ENCODE data around the gene ZNF365. TPM values are rescaled to one million over a fixed set of nuclear protein-coding genes. Genes with fewer than 3 reads are reported as not detected.
"Not testable (repeated sequence)": the region's sequence is repeated elsewhere in the genome, so short reads cannot be mapped to it uniquely, and the experiment has no call there.

ZNF365 gene
- total and polyA plus RNA-seq, 12 donors = 0.11 to 2.3 (median 0.75) TPM; not detected in 2

GRCh38 chr10:62352356-62352970 lies 21.7 kb upstream of the ZNF365 start:
- no peaks in the 10 kb centered on the region for H3K36me3 ChIP-seq (replicated peaks in 1 of 2)
- no peaks in the 10 kb centered on the region for H3K4me1 ChIP-seq (replicated peaks in 1 of 2)
- no peak for TF ChIP-seq CTCF (IDR thresholded peaks at IDR 0.05)
- no peak for TF ChIP-seq POLR2A (IDR thresholded peaks at IDR 0.05)
- intact Hi-C loops (cut with DNase I) = no loop called here
- DNase-seq = no peak
- no peak overlapping the region for H3K27ac ChIP-seq
- no peaks in the 10 kb centered on the region for H3K27me3 ChIP-seq
- no peaks in the 10 kb centered on the region for H3K9me3 ChIP-seq (replicated peaks in 1 of 3)
- no peak overlapping the region for H3K4me3 ChIP-seq

DNA sequence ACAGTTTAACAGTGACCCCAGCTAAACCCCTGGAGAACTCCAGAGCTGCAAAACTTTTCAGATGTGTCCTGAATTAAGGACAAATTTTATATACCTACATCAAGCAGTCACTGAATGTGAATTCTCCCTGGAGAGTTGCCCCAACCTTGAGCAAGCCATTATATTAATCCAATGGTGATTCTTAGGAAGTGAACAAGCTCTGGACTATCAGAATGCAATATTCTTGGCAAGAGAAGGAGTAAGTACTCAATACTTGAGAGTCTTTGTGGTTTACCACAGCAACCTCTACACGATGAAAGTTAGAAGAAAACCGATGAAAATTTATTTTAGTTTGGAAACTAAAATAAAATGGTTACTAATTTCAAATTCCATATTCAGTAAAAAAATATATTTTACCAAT lies 19.3 kb upstream of the ZNF365 start:
- 70 to 88% (median 86%) methylated on average over 2 of the region's 2 CpGs for WGBS, 4 donors

DNA sequence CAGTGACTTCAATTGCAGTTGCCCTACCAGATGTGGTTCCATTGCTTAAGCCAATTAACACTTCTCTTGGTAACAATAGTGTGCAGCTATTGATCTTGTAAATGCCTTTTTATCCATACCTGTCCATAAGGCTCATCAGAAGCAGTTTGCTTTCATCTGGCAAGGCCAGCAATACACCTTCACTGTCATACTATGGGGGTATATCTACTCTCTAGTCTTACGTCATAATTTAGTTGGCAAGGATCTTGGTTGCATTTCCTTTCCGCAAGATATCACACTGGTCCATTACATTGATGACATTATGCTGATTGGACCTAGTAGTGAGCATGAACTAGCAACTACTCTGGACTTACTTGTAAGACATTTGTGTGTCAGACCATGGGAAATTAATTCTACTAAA lies 17.7 kb upstream of the ZNF365 start:
- TF ChIP-seq POLR2A (IDR thresholded peaks at IDR 0.05) = no peak
- TF ChIP-seq CTCF (IDR thresholded peaks at IDR 0.05) = no peak
- intact Hi-C loops (cut with DNase I) = no loop called here
- 85 to 92% (median 89%) methylated on average over 2 of the region's 2 CpGs for WGBS, 4 donors

More for the DNA sequence above, 19.3 kb upstream of the ZNF365 start:
- H3K27me3 ChIP-seq = no peaks in the 10 kb centered on the region
- H3K36me3 ChIP-seq (replicated peaks in 1 of 2) = no peaks in the 10 kb centered on the region
- H3K4me1 ChIP-seq (replicated peaks in 1 of 2) = no peaks in the 10 kb centered on the region
- H3K9me3 ChIP-seq (replicated peaks in 1 of 3) = no peaks in the 10 kb centered on the region
- no peak for DNase-seq
- no peak overlapping the region for H3K4me3 ChIP-seq
- TF ChIP-seq CTCF (IDR thresholded peaks at IDR 0.05) (no peak), POLR2A (IDR thresholded peaks at IDR 0.05) (no peak)
- intact Hi-C loops (cut with DNase I) = no loop called here
- H3K27ac ChIP-seq = no peak overlapping the region

DNA sequence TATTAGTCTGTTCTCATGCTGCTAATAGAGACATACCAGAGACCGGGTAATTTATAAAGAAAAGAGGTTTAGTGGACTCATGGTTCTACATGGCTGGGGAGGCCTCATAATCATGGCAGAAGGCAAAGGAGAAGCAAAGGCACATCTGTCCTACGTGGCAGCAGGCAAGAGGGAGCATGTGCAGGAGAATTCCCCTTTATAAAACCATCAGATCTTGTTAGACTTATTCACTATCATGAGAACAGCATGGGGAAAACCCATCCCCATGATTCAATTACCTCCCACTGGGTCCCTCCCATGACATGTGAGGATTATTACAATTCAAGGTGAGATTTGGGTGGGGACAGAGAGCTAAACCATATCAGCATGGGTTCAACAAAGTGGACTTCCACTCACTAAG lies 16.0 kb upstream of the ZNF365 start:
- H3K27ac ChIP-seq; intact Hi-C loops (cut with DNase I); H3K36me3 ChIP-seq (replicated peaks in 1 of 2); H3K4me1 ChIP-seq (replicated peaks in 1 of 2); H3K4me3 ChIP-seq; H3K27me3 ChIP-seq; DNase-seq; H3K9me3 ChIP-seq (replicated peaks in 1 of 3): not testable (repeated sequence)
- 76 to 82% (median 78%) methylated on average over 2 of the region's 2 CpGs for WGBS, 4 donors

More for the DNA sequence above, 17.7 kb upstream of the ZNF365 start:
- Histone ChIP-seq H3K4me3 (no peak overlapping the region), H3K27ac (no peak overlapping the region), H3K9me3 (replicated peaks in 1 of 3) (no peaks in the 10 kb centered on the region), H3K27me3 (no peaks in the 10 kb centered on the region), H3K4me1 (replicated peaks in 1 of 2) (no peaks in the 10 kb centered on the region), H3K36me3 (replicated peaks in 1 of 2) (no peaks in the 10 kb centered on the region)
- no peak for DNase-seq

DNA sequence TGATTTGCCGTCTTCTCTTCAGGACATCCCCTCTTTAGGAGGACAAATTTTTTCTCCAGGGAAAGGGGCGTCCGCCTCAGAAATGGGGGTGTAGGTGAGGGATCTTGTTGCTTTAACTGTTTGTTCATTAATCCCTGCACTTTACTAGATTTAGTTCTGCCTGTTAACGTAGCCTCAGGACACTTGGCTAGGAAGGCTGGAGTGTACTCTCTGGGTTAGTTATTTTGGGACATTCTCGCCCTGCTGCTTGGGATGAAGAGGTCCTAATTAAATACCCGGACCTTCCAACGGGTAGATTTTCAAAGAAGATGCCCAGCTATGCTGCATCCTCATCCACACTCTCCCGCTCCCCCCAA lies 552 bp upstream of the ZNF365 start:
- WGBS, 4 donors = 37 to 39% (median 38%) methylated on average over 8 of the region's 8 CpGs
- H3K4me1 ChIP-seq (replicated peaks in 1 of 2) = no peaks in the 10 kb centered on the region
- H3K27ac ChIP-seq = peak overlapping the region in 1 of 5 donors; percentile 60
- H3K27me3 ChIP-seq = peaks cover 18% of the 10 kb centered on the region
- intact Hi-C loops (cut with DNase I) = no loop called here
- TF ChIP-seq CTCF (IDR thresholded peaks at IDR 0.05) (no peak), POLR2A (IDR thresholded peaks at IDR 0.05) (no peak)
- peak overlapping the region in 1 of 4 donors; percentile 68 for H3K4me3 ChIP-seq
- H3K36me3 ChIP-seq (replicated peaks in 1 of 2) = no peaks in the 10 kb centered on the region
- DNase-seq = no peak
- no peaks in the 10 kb centered on the region for H3K9me3 ChIP-seq (replicated peaks in 1 of 3)
